HG03342 (cell line): ENCODE results near the gene ZMIZ1.

Experiments
- ATAC-seq: cut with Tn5 transposase; IDR thresholded peaks from one replicate; pipeline ENCODE4 v1.9.1; 2021; ENCODE audit warnings: mild to moderate bottlenecking, moderate library complexity; ENCODE audit not compliant: unreplicated experiment

The ZMIZ1 gene

DNA sequence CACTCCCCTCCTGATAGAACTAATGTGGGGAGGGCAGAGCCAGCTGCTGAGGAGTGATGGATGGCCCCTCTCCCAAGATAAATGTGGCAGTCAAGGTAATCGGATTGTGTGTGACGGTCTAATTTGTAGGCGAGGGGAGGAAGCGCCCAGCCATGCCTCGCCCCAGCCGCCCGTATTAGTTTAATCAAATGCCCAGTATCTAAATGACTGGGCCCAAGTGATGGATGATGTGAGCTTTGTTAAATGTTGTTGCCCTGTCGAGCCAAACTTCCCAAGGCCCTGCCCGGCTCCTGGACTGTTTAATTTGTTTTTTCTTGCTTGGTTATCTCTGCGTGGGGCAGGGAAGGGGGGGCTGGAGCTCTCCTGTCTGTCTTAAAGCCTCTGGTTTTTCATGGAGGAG is 190.1 kb downstream of the ZMIZ1 start:
- no peak for ATAC-seq

DNA sequence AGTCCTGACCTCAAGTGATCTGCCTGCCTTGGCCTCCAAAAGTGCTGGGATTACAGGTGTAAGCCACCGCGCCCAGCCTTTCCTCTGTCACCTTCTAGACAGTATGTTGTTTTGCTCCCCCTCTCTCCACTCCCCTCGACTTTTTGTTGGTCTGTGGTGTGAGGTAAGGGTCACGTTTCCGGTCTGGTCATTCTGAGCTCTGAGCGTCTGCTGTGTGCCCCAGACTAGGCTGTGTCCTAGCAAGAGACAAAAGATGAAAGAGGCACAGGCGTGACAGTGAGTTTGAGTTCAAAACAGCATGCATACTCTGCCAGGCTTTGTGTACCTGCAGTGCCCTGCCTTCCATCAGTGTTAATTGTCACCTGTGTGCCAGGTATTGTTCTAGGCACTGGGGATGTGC is 191.1 kb downstream of the ZMIZ1 start:
- no peak for ATAC-seq

DNA sequence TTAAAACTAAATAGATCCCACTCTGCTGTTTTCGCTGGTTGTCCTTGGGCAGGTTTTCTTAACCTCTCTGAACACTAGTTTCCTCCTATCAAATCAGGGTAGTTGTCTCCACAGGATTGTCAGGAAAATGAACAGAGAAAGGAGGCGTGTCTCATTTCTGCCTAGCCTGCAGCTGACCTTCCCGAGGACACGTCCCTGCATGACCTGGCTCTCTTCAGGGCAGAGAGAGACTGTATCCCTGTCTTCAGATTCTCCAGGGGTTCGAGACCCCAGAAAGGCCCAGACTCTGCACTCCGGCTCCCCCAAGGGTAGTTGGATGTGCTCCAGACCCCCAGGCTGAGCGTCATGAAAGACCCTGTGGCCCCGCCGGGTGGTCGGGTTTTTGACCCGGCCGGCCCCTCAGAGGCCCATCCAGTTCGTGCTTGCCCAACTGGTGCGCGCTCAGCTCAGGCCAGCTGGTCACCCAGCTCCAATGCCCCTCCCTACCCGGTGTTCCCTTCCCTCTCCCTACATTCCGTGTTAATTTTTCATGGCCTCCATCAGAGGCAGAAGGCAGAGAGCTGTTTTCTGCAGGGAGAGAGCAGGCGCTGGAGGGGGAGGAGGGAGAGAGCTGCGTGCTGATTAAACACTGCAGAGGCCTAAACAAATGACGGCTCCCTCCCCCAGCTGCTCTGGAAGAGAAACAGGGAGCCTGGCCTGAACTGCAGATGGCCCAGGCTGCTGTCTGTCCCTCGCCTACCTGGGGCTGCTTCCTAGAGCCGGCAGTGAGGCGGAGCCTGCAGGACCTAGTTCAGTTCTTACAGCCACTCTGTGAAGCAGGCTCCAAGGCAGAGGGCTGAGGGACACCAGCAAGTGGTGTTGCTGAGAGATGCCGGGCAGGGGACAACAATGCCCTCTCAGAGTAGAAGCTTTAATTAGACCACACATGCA is 192.3 kb downstream of the ZMIZ1 start:
- ATAC-seq = no peak

DNA sequence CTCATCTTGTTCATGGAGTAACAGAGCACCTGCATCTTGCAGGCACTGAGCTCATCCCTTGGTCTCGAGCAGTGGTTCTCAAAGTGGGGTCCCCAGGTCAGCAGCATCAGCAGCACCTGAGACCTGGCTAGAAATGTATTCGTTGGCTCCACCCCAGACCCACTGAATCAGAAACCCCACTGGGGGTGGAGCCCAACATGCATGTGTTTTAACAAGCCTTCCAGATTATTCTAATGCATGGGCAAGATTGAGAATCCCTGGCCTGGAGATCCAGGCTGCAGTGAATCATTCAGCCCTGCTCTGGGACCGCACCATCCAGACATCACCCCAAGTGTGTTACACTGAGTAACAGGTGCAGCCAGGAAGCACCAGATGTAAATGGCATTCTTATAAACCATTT is 193.4 kb downstream of the ZMIZ1 start:
- ATAC-seq = no peak

DNA sequence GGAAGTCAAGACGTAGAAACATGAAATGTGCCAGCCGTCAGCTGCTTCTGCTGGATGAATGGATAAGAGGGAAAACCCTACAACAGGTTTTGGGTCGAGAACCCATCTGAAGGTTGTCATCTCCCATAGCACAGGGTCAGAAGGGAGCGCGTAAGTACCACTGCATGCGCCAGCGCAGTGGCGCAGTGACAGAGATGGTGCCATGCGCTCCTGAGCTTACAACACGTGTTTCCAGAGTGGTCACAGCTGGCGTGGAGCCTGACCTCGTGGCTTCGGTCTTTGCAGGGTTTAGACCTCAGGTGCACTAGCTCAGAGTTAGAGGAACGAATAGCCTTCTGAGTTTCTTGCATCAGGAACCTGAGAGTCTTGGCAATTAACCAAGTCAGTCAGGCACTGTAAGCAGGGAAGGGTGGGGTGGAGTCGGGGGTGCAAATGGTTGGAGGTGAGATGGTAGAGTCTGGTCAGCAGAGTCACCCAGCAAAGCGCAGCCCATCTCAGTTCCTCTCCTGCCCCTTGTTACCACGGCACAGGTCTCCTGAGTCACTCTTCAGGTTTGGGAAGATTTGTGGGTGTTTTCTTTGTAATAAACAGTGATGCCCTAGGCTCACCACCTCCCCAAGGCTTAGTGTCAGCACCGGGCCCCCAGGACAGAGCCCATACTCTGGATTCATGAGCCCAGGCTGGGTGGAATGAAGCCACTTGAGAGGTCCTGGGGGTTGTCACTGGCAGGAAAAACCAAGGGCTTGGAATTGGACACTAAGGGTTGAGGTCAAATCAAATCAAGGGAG is 194.4 kb downstream of the ZMIZ1 start:
- no peak for ATAC-seq

DNA sequence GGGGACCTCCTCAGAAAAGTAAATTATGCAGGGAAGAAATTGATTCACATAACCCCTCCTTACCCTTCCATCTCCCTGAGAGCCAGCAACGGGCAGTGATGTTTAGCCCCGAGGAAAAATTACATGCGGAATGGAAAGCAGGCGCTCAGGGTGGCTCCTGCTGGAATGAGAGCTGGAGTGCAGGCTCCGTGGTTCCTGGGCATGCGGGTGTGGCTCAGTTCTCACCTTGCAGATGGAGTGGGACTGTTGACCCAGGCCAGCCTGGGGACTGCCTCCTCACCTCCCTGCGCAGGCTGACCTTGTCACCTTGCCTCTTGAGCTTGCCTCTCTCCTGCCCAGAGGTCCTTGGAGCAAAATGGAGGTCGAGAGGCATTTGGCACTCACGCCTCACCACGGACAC is 195.2 kb downstream of the ZMIZ1 start:
- no peak for ATAC-seq

DNA sequence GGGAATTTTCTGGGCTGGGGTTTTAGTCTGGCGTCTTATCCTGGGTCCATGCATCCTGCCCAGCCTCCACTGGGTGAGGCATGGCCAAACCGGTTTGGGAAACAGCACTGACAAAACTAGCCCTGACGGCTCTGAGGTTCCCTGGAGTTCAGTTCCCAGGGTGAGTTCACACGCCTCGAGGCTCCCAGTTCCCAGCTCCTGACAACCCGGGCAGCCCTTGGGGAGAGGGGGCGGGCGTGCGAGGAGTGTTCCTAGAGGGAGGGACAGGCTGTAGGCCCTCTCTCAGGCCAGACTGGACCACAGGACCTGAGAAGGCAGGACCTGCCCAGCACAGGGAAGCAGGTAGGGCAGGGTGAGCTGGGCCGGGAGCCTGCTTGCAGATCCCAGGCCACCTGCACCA is 196.2 kb downstream of the ZMIZ1 start:
- ATAC-seq = no peak

DNA sequence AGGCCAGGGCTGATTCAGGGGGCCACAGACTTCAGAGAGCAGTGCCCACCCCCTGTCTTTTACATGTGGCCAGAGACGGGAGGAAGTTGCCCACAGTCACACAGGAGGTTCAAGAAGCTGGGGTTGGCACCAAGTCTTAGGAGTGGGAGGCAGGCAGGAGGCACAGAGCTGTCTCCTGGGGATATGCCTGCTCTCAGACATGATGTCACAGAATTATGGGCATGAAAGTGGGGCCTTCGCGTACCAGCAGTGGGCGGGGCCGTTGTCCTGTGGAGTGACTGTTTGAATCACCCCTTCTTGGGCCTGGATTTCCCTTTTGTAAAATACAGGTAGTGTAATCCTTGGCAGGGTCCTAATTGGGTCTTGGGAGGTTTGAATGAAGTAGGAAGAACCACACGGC is 197.3 kb downstream of the ZMIZ1 start:
- ATAC-seq = peak; percentile 28

DNA sequence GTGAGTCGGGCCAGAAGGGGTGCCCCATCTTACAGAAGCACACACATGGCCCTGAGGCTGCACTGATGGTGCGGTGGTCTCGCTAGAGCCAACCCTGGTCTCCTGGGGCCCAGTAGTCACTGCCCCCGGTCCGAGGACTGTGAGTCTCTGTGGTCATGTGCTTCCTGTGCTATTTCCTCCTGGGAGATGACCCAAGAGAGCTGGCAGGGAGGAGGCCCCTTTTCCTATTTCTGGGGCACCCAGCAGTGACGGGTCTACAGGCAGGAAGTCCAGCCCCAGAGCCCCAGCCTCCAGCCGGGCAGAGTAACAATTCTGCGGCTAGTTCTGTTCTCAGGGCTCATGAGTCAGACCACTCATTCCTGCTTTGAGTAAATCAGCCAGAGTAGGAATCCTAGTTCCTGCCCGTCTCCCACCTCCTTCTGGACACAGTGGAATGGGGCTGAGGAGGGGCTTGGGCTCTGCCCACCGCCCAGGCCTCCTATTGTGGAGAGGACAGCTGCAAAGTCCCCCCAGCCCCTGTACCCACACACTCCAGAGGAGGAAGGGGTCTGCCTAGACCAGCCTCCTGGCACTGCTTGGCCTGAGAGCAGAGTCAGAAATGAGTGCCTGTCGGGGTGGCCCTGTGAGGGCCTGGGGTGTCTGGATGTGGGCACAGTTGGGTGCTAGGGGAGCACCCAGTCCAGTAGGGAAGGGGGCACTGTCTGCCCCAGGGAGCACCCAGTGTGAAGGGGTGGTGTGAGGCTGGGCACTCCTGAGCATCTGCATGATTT is 198.0 kb downstream of the ZMIZ1 start:
- peak; percentile 83 for ATAC-seq

DNA sequence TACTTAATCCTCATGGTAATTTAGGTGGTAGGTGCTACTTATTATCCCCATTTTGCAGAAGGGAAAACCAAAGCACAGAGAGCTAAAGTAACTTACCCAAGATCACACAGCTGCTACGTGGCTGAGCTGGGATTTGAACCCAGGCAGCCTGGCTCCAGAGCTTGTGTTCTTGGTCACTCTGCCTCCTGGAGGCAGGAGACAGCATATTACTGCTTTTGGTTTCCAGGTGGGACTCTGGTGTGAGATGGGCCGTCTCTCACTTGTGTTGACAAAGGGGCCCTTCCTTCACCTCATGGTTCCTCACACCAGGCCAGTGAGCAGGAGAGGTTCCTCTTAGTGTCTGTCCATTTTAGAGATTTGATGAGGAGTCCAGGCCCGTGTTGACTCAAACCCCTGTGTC is 198.7 kb downstream of the ZMIZ1 start:
- no peak for ATAC-seq

DNA sequence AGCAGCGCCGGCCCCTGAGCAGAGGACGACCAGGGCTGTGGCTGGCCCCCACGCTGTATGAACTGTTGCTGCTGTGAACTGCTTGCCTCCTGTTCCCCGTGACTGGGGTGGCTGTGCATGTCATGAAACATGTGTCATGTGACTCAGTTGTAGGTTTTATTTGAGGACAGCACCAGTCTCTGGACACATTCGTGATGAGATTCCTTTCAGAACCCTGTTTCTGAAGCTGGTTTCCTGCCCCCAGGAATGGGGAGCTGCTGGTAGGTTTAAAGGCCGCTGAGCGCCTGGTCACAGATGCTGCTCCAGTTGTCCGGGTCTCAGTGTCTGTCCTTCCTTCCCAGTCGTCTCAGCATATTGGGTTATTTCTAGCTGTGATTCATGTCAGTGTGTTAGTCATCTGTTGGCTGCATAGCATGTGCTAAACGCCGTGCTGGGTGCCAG is 199.4 kb downstream of the ZMIZ1 start:
- ATAC-seq = no peak

DNA sequence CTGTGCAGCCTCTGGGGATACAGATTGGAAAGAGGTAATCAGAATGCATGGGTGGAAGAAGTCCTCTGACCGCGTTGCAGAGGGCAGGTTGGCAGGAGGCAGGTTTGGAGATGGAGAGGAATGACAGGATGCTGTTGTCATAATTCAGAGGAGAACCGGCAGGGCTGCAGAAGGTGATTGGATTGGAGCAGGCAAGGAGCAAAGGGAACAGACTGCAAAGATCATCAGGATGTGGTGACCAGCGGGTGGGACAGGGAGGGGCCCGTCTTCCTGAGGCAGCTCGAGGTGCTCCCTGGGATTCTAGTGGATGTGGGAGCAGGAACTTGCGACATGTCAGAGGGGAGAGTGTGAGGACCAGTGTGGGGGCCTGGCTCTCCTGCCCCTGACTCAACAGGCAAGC is 200.0 kb downstream of the ZMIZ1 start:
- no peak for ATAC-seq

DNA sequence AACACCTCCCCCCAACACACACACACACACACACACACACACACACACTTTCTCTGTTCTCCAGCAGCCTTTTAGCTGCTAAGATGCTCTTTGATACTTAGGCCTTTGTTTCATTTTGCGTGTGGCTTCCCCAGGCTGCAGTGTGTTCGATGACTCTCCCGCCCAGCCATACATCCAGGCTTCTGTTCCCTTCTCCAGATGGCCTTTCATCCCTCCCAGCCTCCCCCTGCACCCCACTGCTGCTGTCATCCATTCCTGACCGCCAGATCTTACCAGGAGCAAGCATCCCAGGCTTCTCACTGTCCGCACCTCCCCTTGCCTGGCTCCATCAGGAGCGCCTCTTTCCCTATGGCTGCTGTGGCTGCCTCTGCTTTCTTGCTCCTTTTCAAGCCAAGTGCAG is 200.7 kb downstream of the ZMIZ1 start:
- no peak for ATAC-seq

DNA sequence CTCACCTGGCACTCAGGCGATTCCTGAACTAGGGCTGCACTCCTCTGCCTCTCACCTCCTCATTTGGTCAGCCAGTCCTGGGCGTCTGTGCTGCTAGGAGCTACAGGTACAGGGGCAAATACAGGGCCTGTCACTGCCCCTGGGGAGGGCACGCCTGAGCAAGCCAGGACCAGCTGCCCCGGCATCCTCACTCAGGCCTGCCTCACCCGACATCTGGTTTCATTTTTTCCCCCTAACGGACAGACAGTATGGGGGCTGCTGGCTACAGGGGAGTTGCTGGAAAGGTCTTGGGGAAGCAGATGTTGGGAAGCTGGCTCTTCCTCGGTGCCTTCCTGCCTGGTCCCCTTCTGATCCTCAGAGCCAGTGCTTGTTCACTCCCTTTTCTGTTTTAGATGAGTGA is 201.2 kb downstream of the ZMIZ1 start:
- no peak for ATAC-seq

DNA sequence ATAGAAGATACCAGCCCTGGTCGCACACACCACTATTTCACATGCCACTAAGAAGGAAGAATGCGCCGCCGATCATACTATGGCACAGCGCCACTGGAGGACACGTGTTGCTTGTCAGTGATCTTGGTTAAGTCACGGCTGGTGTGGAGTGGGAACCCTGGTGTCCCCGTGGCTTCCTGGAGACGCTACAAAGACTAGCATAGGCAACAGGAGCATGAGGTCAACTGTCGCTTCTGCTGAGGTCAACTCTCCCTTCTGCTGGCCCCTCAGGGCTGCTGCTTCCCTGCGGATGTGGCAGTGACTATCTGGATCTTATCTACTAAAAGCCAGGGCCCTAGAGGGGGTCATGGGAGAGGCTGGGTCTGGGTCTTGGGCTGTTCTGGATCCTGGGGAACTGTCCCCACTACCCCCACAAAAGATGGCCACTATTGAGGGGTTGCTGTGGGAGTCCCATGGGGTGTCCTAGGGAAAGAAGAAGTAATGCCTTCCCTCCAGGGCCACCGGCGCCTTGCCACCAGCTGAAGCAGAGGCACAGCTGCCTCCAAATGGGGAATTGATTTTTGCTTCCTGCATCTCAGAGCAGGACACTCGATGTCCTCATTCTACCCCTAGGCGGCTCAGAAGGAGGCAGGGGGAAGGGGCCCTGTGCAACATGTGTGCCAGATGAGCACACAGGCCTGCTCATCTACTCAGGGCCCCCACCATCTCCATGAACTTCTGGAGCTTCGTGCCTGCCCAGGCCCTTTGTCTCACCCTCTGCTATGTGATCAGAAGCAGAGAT is 201.9 kb downstream of the ZMIZ1 start:
- ATAC-seq = no peak

DNA sequence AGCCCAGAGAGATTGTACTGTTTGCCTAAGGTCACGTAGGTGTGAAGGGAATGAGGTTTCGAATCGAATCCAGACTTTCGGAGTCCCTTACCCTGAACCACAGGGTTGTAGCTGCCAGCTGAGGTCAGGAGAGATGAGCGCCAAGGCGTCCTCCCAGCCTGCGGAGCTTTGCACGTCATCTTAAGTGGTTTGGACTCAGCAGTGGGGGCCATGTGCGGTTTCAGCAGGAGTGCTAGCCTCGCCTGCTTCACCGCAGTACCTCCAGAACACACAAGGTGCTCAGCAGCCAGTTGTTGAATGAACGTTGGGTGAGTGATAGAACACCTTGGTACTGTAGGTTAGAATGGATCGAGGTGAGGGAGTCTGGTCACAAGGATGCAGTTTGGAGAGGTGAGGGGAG is 203.6 kb downstream of the ZMIZ1 start:
- no peak for ATAC-seq

DNA sequence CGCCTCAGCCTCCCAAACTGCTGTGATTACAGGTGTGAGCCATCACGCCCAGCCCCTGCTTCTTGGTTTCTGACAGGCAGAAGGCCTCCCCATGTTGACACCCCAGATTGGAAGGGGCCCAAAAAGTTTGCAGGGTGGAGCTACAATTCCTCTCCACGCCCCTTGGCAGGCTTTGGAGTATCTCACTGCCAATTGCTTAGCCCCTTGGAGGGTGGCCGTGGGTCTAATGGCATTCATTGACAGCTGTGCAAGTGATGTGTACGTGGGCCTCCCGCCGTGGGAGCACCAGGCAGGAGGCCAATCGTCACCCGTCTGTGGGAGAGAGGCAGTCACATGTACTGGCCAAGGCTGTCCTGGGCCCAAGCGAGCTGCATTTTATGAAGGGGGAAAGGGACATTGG is 204.8 kb downstream of the ZMIZ1 start:
- ATAC-seq = no peak

DNA sequence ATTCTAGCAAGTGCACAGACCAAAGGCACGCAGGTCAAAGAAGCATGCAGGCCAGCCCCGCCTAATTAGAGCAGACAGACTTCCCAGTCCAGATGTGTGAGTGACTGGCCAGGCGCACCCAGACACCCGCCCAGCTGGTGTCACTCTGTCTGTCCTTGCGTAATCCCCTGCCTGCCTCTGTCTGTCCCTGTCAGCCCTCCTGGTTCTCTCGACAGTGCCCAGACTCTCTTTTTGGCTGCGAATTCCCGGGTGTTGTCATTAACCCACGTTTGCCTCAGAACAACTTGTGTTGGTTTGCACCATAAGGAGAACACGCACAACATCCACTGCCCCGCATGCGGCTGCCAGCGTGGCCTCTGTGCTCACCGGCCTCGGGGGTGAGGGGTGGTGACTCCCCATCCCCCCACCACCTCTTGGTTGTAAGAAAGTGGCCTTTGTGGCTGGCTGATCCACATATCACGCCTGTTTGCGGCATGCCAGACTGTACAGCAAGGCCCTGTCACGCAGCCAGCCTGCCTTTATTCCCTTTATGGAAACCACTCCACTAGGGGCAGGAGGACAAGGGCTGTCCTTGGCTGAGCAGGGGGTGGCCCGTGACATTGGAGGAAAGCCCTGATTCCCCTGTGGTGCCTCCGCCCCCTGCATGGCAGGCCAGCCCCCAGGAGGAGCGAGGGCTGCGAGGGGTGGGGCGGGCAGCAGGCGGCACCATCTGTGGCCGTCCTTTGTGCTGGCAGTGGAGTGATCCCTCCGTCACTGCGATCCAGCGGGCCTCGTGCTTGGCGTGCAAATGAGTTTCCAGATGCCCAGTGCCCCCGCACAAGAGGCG is 205.7 kb downstream of the ZMIZ1 start:
- no peak for ATAC-seq

DNA sequence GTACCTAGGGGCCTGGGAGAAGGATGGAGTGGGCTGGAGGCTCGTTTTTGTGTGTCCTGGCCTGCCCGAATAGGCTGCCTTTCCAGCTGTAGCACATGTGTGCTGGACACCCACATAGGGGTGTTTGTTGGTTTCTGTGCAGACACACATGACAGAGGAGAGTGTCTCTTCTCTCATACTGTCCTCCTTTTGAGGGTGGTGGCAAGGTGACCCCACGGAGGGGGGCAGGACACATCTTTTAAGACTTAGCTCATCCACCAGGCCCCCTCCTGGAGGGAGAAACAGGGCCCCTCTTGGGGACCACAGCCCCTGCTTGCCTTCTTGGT is 206.3 kb downstream of the ZMIZ1 start:
- no peak for ATAC-seq

DNA sequence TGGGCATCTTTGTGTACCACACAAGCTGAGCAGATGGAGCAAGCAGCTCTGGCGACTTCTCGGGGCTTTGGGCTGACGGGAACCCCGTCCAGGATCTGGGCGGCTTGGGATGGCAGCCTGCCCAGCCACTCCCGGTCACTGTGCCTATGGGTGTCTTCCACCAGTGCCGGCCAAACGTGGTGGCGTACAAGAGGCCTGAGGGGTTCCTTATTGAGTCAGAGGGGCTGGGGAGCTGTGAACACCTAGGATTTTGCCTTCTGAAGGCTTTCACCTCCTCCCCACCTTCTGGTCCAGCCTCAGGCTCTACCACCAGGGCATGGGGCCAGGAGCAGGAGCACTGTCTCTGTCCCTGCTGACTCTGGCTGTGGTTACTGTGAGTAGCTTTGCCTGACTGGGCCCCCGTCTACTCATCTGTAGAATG is 206.7 kb downstream of the ZMIZ1 start:
- ATAC-seq = no peak
